LNCAP (cell line): Measurements from ENCODE around the gene TCFL5.

Experiments used
- CTCF ChIP-seq: fragments of 450-650 bp; IDR thresholded peaks from 2 replicates; pipeline ENCODE4 v1.5.1; 2017; ENCODE audit warnings: mild to moderate bottlenecking

The TCFL5 gene

GRCh38 chr20:62892348-62893304 is 31.0 kb upstream of the TCFL5 start:
- TF ChIP-seq CTCF = no peak

DNA sequence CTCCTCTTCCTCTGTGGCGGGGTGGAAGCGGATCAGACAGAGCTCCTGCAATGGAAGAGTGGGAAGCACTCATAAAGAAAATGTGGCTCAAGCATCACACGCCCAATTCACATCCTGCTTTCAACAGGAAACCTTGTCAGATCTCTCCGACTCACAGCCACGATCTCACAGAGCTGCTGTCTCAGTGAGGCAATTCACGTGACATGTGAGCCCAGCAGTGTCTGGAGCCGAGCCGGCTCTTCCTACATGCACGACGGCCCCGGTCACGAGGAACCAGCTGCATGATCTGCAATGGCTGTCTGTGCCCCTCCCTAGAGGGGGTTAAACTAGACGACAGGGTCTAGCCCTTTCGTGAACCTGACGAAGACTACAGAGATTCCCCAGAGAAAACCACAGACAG is 29.5 kb upstream of the TCFL5 start:
- TF ChIP-seq CTCF = no peak

DNA sequence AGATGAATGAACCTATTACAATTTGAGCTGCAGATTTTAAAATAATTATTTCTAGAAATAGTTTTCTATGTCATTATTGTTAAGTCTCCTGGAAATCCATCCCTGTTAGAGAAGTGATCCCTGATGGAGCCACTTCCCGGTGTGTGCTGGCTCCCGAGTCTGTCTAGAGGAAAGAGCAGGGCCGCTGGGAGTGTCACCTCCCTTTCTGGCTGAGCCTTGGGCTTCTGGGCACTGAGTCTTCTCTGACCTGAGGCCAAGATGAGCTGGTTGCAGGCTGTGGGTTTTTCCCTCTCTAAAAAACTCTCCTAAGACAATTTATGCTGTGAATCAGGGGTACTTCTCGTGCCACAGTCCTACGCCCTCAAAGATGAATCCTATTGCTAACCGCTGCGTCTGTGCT is 28.8 kb upstream of the TCFL5 start:
- TF ChIP-seq CTCF = no peak

DNA sequence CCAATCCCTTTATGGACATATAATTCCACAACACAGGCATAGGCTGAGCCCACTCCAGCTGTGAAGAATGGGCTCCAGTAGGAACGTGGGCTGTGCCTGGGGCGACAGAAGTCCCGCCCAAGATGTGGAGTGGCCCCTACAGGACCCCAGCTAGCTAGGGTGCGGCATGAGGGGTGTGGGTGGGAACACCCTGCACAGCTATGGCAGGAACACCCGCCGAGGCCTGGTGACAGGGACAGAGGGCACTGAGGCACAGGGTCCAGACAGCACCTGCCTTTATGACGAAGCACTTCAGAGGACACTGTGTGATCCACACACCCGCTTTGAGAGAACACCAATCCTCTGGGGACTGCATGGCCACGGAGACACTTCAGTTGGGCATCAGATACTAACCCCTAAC is 28.2 kb upstream of the TCFL5 start:
- no peak for TF ChIP-seq CTCF

DNA sequence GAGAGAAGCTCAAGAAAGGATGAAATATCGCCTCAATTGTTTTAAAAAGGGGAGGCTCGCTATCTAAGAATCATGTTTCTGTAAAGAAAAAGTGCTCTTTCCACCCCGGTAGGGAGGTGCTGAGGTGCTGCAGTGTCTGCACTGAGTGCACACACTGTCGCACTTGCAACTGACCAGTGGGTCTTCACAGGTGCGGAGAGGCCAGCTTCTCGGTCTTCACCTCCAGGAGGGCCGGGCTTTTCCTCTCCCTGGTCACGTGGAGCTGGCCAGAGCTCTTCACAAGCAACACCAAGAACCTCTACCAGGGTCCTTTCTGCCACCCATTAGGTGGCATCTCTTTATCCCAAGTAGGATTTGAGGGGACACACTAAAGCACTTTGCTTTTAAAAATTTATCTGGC is 27.8 kb upstream of the TCFL5 start:
- no peak for TF ChIP-seq CTCF

DNA sequence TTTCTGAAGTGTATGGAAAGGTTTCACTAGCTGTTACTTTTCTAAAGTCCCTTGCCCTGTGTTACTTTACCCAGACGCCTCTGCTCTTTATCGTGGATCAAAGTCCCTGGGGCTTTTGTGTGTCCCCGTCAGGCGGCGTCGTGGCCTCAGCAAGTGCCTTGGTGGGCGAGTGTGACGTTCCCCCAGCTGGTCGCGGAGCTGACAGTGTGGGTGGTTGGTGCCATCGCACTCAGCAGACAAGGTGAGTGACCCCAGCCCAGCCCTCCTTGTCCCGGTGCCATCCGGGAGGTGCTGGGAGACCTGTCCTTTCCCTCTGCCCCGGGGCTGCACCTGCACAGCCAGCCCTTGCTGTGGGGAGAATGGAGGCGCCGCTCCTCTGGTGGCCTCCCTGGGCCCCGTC is 27.3 kb upstream of the TCFL5 start:
- no peak for TF ChIP-seq CTCF

- no peak for TF ChIP-seq CTCF
Measured at GRCh38 chr20:62888406-62888805, 26.8 kb upstream of the TCFL5 start.
